RWPE2 (cell line): ENCODE data around the gene ZFAND3.

Experiments used
- ATAC-seq: fragments of 200-7000 bp; cut with Tn5 transposase; 3 replicates; pipeline ENCODE4 v1.9.1; 2021; ENCODE audit warnings: low read depth
- DNase-seq: peaks from one replicate; pipeline ENCODE4 v3.0.0-alpha.2; 2020; ENCODE audit warnings: low spot score
- H3K27ac ChIP-seq: fragments of 450-650 bp; 2 replicates; pipeline ENCODE4 v1.5.1; 2017; ENCODE audit warnings: mild to moderate bottlenecking; ENCODE audit not compliant: poor library complexity, severe bottlenecking
- H3K27me3 ChIP-seq: fragments of 250-450 bp; sonication (Bioruptor Pico); 2 replicates; pipeline ENCODE4 v1.5.1; 2021; ENCODE audit warnings: mild to moderate bottlenecking, moderate library complexity; ENCODE audit not compliant: insufficient read depth, poor library complexity, severe bottlenecking
- H3K36me3 ChIP-seq: fragments of 250-450 bp; sonication (Bioruptor Pico); 2 replicates; pipeline ENCODE4 v1.5.1; 2020; ENCODE audit warnings: low read depth, mild to moderate bottlenecking, moderate library complexity
- H3K4me1 ChIP-seq: fragments of 250-450 bp; sonication (Bioruptor Pico); 2 replicates; pipeline ENCODE4 v1.5.1; 2021; ENCODE audit warnings: mild to moderate bottlenecking, moderate library complexity; ENCODE audit not compliant: insufficient read depth, poor library complexity, severe bottlenecking
- H3K4me3 ChIP-seq: fragments of 250-450 bp; sonication (Bioruptor Pico); 2 replicates; pipeline ENCODE4 v1.5.1; 2021; ENCODE audit warnings: mild to moderate bottlenecking, moderate library complexity; ENCODE audit not compliant: severe bottlenecking
- H3K9me3 ChIP-seq: fragments of 250-450 bp; sonication (Bioruptor Pico); 2 replicates; pipeline ENCODE4 v1.5.1; 2021; ENCODE audit warnings: mild to moderate bottlenecking, moderate library complexity; ENCODE audit not compliant: severe bottlenecking
- TF ChIP-seq, protein P1 (sequence below): fragments of 450-650 bp; IDR thresholded peaks from one replicate; pipeline ENCODE4 v1.5.1; 2017; ENCODE audit warnings: mild to moderate bottlenecking, moderate library complexity; ENCODE audit not compliant: poor library complexity, severe bottlenecking

ZFAND3 gene

DNA sequence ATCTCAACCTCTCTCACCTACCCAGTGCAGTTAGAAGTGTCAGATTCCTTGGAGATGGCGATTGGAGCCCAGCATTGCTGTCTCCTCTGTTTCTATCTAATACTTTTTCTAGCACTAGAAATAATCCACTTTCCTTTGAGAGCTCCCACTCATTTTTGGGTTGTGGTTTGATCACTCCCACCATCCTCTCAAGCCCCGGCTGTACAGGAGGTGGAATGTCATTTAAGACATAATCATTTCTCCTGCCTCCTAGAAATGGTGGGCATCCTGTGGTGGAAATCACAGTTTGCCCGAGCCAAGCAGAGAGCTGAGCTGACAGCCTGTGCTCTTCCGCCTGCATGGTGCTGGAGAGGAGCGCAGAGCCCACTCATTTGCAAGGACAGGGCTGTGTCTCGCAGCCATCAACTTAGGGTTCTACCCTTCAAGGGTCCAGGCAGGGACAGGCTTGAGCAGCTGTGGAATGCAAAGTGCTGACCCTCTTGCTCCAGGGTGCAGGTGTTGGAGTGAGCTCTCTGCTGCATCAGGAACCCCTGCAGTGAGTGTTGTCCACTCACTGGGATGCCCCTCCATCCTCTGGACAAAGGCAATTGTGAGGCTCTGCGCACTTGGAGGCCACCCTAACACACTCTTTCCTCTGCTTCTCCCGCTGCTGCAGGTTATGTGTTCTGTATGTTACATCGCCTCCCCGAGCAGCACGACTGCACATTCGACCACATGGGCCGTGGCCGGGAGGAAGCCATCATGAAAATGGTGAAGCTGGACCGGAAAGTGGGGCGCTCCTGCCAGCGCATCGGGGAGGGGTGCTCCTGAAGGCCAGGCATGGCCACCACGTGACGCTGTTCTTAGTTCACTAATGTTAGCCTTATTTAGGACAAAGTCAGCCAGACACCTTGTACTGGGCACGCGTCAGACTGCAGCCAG is 332.3 kb downstream of the ZFAND3 start:
- TF ChIP-seq, protein P1, sequence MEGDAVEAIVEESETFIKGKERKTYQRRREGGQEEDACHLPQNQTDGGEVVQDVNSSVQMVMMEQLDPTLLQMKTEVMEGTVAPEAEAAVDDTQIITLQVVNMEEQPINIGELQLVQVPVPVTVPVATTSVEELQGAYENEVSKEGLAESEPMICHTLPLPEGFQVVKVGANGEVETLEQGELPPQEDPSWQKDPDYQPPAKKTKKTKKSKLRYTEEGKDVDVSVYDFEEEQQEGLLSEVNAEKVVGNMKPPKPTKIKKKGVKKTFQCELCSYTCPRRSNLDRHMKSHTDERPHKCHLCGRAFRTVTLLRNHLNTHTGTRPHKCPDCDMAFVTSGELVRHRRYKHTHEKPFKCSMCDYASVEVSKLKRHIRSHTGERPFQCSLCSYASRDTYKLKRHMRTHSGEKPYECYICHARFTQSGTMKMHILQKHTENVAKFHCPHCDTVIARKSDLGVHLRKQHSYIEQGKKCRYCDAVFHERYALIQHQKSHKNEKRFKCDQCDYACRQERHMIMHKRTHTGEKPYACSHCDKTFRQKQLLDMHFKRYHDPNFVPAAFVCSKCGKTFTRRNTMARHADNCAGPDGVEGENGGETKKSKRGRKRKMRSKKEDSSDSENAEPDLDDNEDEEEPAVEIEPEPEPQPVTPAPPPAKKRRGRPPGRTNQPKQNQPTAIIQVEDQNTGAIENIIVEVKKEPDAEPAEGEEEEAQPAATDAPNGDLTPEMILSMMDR = no peak
- Histone ChIP-seq H3K4me3 (no peak overlapping the region), H3K9me3 (no peaks in the 10 kb centered on the region), H3K27me3 (no peaks in the 10 kb centered on the region), H3K36me3 (no peaks in the 10 kb centered on the region), H3K4me1 (peaks cover 3% of the 10 kb centered on the region), H3K27ac (no peak overlapping the region)
- no peak for ATAC-seq
- DNase-seq = no peak

DNA sequence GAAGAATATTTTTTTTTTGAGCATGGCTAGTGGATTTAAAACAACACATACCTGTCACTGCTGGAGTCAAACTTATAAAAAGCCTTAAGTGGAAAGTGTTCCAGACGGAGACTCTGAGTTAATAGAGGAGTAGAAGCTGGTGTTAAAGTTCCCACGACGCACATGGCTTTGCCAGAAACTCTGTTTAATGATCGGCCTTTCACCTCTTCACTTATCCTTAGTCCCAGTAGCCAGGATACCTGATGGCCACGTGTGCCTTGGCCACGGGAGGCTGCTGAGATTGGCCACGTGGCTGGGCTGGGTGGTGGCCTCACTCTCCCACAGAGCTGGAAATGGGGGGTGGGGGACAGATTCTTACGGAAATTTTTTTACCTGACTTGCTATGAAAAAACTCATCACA is 333.1 kb downstream of the ZFAND3 start:
- H3K27me3 ChIP-seq = no peaks in the 10 kb centered on the region
- no peak for ATAC-seq
- no peaks in the 10 kb centered on the region for H3K36me3 ChIP-seq
- no peaks in the 10 kb centered on the region for H3K9me3 ChIP-seq
- no peak for DNase-seq
- H3K4me1 ChIP-seq = peaks cover 3% of the 10 kb centered on the region
- H3K27ac ChIP-seq = no peak overlapping the region
- TF ChIP-seq, protein P1 = no peak
- no peak overlapping the region for H3K4me3 ChIP-seq

DNA sequence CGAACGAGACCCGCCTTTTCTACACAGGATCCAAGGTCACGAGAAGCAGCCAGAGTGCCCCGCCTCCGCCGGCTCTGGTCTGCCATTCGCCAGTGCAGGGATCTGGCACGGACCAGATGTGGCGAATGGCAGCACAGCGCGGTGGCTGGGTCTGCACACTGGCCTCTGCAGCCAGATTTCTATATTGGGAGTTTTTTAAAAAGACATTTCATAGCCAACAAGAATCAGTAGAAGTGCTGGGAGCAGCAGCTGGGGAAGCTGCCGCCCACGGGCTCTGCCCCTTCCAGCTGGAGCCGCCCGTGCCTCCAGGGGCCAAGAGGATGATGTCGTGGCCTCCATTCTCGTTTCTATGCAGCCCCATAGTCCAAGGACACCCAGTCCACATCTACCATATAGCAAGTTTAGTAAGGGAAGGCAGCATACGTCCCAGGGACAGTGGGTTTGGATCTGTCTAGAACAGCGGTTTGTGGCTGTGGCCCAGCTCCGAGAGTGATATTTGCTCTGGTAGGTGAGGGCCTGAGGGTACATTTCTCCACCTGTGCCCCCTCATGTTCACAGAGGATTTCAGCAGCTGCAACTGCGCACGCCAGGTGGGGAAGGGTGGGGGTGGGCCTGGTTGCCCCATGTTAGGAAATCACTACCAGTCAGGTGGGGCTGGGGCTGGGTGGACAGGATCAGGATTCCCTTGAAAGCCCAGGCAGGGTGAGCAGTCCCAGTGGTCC is 333.7 kb downstream of the ZFAND3 start:
- Histone ChIP-seq H3K27ac (no peak overlapping the region), H3K36me3 (no peaks in the 10 kb centered on the region), H3K9me3 (no peaks in the 10 kb centered on the region), H3K4me3 (no peak overlapping the region), H3K4me1 (peaks cover 3% of the 10 kb centered on the region), H3K27me3 (no peaks in the 10 kb centered on the region)
- TF ChIP-seq, protein P1 = no peak
- no peak for DNase-seq
- ATAC-seq = no peak

DNA sequence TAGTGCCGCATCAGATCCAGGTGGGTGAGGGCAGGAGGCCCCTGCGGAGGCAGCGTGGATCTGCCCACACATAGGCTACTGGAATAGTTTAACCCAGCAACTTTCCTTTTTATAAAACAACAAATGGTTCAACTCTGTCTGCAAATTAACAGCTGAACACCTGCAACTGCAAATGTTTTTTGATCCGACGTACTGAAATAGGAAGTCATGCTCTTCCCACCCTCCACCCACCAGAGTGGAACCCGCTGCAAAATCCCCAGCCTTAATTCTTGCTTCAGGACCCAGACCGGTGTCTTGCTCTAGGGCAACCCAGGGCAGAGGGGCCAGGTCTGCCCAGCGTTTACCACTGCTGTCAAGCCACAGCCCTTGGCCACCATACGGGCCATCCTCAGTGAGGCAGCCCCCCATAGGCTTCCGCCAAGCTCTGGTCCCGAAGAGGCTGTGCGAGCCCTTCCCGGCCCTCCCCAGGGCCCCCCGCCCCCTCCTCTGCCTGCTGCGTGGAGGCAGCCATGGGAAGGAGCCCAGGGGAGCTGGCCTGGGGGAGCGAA is 334.3 kb downstream of the ZFAND3 start:
- H3K27me3 ChIP-seq = no peaks in the 10 kb centered on the region
- no peak overlapping the region for H3K4me3 ChIP-seq
- DNase-seq (no peak), ATAC-seq (no peak)
- H3K27ac ChIP-seq = no peak overlapping the region
- H3K4me1 ChIP-seq = peaks cover 3% of the 10 kb centered on the region
- TF ChIP-seq, protein P1 = no peak
- no peaks in the 10 kb centered on the region for H3K9me3 ChIP-seq
- H3K36me3 ChIP-seq = no peaks in the 10 kb centered on the region
